HuH-7 (cell line): ENCODE measurements around the gene OPA1.

ENCODE experiments used
- DNase-seq: peaks from one replicate; pipeline ENCODE4 v3.0.0; 2011; ENCODE audit warnings: low spot score

Gene OPA1

GRCh38 chr3:193737191-193737751 lies 144.3 kb downstream of the OPA1 start:
- no peak for DNase-seq

DNA sequence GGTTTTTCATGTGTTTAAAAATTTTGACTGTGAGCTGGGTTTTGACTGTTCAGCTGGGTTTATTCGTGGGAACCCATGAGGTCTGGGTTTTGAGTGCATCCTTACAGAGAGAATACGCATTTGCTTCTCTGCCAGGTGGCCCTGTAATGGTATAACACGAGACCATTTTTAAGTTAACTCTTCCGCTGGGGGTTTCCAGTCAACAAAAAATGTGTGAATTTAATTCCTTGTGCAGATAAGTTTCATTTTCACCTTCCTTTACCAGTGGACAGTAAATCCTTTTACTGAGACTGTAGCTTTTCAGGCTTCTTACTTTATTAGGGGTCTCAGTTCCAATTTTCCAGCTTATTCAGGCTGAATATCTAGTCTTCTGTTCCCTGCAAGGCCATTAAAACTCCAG lies 149.6 kb downstream of the OPA1 start:
- no peak for DNase-seq

DNA sequence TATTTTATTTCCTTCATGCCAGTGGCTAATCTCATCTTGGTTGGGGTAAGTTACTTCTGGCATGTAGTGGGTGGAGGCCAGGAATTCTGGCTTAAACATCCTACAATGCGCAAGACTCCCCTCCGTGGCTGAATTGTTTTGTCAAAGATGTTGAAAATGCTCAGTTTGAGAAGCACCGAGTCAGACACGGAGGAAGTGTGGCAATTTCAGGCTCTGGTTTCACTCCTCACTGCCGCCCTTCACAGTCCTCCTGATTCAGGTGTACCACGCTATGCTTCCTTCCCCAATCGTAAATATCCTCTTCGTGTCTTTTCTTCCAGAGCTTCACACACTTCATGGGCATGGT lies 150.7 kb downstream of the OPA1 start:
- peak; percentile 27 for DNase-seq

DNA sequence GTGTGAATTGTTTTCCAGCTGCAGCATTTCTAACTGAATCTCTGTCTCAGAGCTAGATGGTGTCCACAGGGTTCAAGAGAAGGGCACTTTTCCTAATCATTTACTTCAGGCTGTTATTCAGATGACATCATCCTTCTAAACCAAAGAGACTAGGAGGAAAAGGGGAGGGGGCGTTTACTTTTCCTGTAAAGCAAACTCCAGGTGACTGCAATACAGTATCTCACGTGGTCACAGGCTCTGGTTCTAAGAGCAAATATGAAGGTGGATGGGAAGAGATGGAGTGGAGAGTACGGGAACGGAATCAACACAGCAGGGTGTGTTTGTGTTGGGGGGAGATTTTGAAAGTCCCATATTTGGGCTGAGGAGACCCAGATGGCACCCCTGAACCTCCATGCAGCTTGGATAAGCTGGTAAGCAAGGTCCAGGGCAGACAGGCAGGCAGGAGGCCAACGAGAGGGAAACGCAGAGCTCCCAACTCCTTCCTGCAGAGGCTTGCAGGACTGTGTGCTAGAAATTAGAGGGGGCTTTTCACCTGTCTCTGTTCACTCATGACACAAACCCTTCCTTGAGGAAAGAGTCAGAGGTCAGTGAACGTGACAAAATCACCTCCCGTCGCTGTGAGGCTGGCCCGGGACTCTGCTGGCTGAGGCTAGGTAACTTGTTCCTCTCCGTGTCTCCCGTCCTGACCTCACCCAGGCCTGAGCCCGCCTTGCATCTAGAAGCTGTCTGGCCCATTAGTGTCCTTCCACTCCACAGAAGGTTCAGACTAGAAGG lies 151.2 kb downstream of the OPA1 start:
- DNase-seq, result peak; percentile 75

GRCh38 chr3:193744822-193745684 lies 152.0 kb downstream of the OPA1 start:
- peak; percentile 20 for DNase-seq

GRCh38 chr3:193746832-193747231 lies 153.8 kb downstream of the OPA1 start:
- DNase-seq, result no peak
